SK-N-SH treated with all-trans-retinoic acid at 6 μM for 48 hours (cell line): Measurements from ENCODE around the gene DIPK1A.
A peak's percentile ranks its signal among the peaks of the same experiment; 100 is the strongest.

Experiments
- ATAC-seq: fragments of 200-7000 bp; cut with Tn5 transposase; 3 replicates; pipeline ENCODE4 v1.9.1; 2020; ENCODE audit warnings: mild to moderate bottlenecking, moderate library complexity
- BACH2 ChIP-seq: fragments of 250-450 bp; sonication (Bioruptor Pico); IDR thresholded peaks from 2 replicates; pipeline ENCODE4 v1.9.0; 2021; ENCODE audit warnings: mild to moderate bottlenecking, borderline replicate concordance
- CREB5 ChIP-seq: fragments of 250-450 bp; sonication (Bioruptor Pico); IDR thresholded peaks from 2 replicates; pipeline ENCODE4 v1.5.1; 2020; ENCODE audit warnings: low read depth, mild to moderate bottlenecking, moderate library complexity
- CSDC2 ChIP-seq: fragments of 250-450 bp; sonication (Bioruptor Pico); IDR thresholded peaks from 2 replicates; pipeline ENCODE4 v1.5.0; 2020; ENCODE audit warnings: mild to moderate bottlenecking, moderate library complexity
- ESRRG ChIP-seq: fragments of 250-450 bp; sonication (Bioruptor Pico); IDR thresholded peaks from 2 replicates; pipeline ENCODE4 v1.6.1; 2021; ENCODE audit warnings: mild to moderate bottlenecking
- GLIS3 ChIP-seq: fragments of 250-450 bp; sonication (Bioruptor Pico); IDR thresholded peaks from 2 replicates; pipeline ENCODE4 v1.5.0; 2020; ENCODE audit warnings: mild to moderate bottlenecking, moderate library complexity
- ISL1 ChIP-seq: fragments of 250-450 bp; sonication (Bioruptor Pico); IDR thresholded peaks from 2 replicates; pipeline ENCODE4 v2.1.2; 2022; ENCODE audit warnings: mild to moderate bottlenecking, moderate library complexity
- OSR1 ChIP-seq: fragments of 250-450 bp; sonication (Bioruptor Pico); IDR thresholded peaks from 2 replicates; pipeline ENCODE4 v1.8.0; 2022; ENCODE audit warnings: moderate library complexity, mild to moderate bottlenecking, inconsistent platforms
- PATZ1 ChIP-seq: fragments of 250-450 bp; sonication (Bioruptor Pico); IDR thresholded peaks from 2 replicates; pipeline ENCODE4 v1.8.0; 2020; ENCODE audit warnings: mild to moderate bottlenecking, moderate library complexity, borderline replicate concordance
- POU6F1 ChIP-seq: fragments of 250-450 bp; sonication (Bioruptor Pico); IDR thresholded peaks from 2 replicates; pipeline ENCODE4 v1.8.0; 2021; ENCODE audit warnings: low read depth, mild to moderate bottlenecking, moderate library complexity, borderline replicate concordance
- PPARA ChIP-seq: fragments of 250-450 bp; sonication (Bioruptor Pico); IDR thresholded peaks from 2 replicates; pipeline ENCODE4 v1.5.0; 2020; ENCODE audit warnings: mild to moderate bottlenecking, borderline replicate concordance
- SNAI2 ChIP-seq: fragments of 250-450 bp; sonication (Bioruptor Pico); IDR thresholded peaks from 2 replicates; pipeline ENCODE4 v1.5.0; 2020; ENCODE audit warnings: mild to moderate bottlenecking, moderate library complexity
- TCF4 ChIP-seq: fragments of 250-450 bp; sonication (Bioruptor Pico); IDR thresholded peaks from 2 replicates; pipeline ENCODE4 v1.8.0; 2021; ENCODE audit warnings: mild to moderate bottlenecking, moderate library complexity, borderline replicate concordance
- TOX ChIP-seq: fragments of 250-450 bp; sonication (Bioruptor Pico); IDR thresholded peaks from 2 replicates; pipeline ENCODE4 v1.8.0; 2021; ENCODE audit warnings: mild to moderate bottlenecking, moderate library complexity, borderline replicate concordance
- ZC3H10 ChIP-seq: fragments of 250-450 bp; sonication (Bioruptor Pico); IDR thresholded peaks from 2 replicates; pipeline ENCODE4 v1.5.1; 2021; ENCODE audit warnings: mild to moderate bottlenecking, moderate library complexity
- ZFP3 ChIP-seq: fragments of 250-450 bp; sonication (Bioruptor Pico); IDR thresholded peaks from 2 replicates; pipeline ENCODE4 v1.5.0; 2020; ENCODE audit warnings: mild to moderate bottlenecking, moderate library complexity
- ZFP30 ChIP-seq: fragments of 450-650 bp; formaldehyde crosslinking; IDR thresholded peaks from 2 replicates; pipeline ENCODE4 v1.5.0; 2022; ENCODE audit warnings: mild to moderate bottlenecking, moderate library complexity
- ZNF565 ChIP-seq: fragments of 450-650 bp; formaldehyde crosslinking; conservative IDR thresholded peaks from 2 replicates; pipeline ENCODE4 v1.5.0; 2020; ENCODE audit warnings: low read depth, mild to moderate bottlenecking, moderate library complexity
- TF ChIP-seq, protein P1 (sequence below): fragments of 250-450 bp; sonication (Bioruptor Pico); IDR thresholded peaks from 2 replicates; pipeline ENCODE4 v1.5.1; 2021; ENCODE audit warnings: mild to moderate bottlenecking, moderate library complexity
- TF ChIP-seq, protein P2 (sequence below): fragments of 250-450 bp; sonication (Bioruptor Pico); IDR thresholded peaks from 2 replicates; pipeline ENCODE4 v1.5.0; 2020; ENCODE audit warnings: mild to moderate bottlenecking, moderate library complexity

The DIPK1A gene

DNA sequence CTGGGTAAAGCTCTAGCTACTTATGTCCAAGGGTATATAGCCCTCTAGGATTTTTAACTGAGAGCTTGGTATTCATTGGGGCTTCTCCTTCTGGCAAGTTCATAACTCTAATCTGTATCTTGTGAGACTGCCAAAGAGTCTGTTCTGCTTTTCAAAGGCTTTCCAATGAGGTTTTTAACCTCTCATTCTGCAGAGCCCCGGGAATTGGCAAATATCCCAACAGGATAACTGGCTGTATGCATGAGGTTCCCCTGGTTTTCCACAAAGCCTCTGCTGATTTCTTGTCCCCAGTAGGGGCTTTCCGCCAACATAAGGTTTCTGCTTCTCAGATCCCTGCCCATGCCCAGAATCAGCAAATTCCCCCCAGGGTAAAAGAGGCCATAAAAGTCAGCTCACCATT is 88.5 kb downstream of the DIPK1A start:
- TF ChIP-seq ZC3H10 (CRISPR knock-in tag) = no peak
- TF ChIP-seq, protein P1, sequence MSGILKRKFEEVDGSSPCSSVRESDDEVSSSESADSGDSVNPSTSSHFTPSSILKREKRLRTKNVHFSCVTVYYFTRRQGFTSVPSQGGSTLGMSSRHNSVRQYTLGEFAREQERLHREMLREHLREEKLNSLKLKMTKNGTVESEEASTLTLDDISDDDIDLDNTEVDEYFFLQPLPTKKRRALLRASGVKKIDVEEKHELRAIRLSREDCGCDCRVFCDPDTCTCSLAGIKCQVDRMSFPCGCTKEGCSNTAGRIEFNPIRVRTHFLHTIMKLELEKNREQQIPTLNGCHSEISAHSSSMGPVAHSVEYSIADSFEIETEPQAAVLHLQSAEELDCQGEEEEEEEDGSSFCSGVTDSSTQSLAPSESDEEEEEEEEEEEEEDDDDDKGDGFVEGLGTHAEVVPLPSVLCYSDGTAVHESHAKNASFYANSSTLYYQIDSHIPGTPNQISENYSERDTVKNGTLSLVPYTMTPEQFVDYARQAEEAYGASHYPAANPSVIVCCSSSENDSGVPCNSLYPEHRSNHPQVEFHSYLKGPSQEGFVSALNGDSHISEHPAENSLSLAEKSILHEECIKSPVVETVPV (CRISPR knock-in tag) = no peak
- no peak for TF ChIP-seq ISL1 (CRISPR knock-in tag)
- no peak for TF ChIP-seq ZNF565 (CRISPR knock-in tag)
- TF ChIP-seq TCF4 (CRISPR knock-in tag) = no peak
- TF ChIP-seq GLIS3 (CRISPR knock-in tag) = no peak
- no peak for TF ChIP-seq ZFP3 (CRISPR knock-in tag)
- TF ChIP-seq TOX (CRISPR knock-in tag) = no peak
- TF ChIP-seq CSDC2 (CRISPR knock-in tag) = no peak
- no peak for TF ChIP-seq CREB5 (CRISPR knock-in tag)
- no peak for TF ChIP-seq BACH2 (CRISPR knock-in tag)
- no peak for TF ChIP-seq OSR1
- no peak for TF ChIP-seq ZFP30 (CRISPR knock-in tag)
- no peak for TF ChIP-seq PPARA
- no peak for TF ChIP-seq SNAI2 (CRISPR knock-in tag)
- no peak for ATAC-seq

GRCh38 chr1:92870591-92870990 is 90.7 kb downstream of the DIPK1A start:
- TF ChIP-seq ESRRG (no peak), PATZ1 (CRISPR knock-in tag) (no peak), ZFP3 (CRISPR knock-in tag) (no peak), SNAI2 (CRISPR knock-in tag) (no peak), BACH2 (CRISPR knock-in tag) (no peak), ZFP30 (CRISPR knock-in tag) (no peak), TCF4 (CRISPR knock-in tag) (no peak), GLIS3 (CRISPR knock-in tag) (no peak), ZC3H10 (CRISPR knock-in tag) (no peak), POU6F1 (no peak), TOX (CRISPR knock-in tag) (no peak), ISL1 (CRISPR knock-in tag) (no peak), CREB5 (CRISPR knock-in tag) (no peak)
- TF ChIP-seq, protein P2, sequence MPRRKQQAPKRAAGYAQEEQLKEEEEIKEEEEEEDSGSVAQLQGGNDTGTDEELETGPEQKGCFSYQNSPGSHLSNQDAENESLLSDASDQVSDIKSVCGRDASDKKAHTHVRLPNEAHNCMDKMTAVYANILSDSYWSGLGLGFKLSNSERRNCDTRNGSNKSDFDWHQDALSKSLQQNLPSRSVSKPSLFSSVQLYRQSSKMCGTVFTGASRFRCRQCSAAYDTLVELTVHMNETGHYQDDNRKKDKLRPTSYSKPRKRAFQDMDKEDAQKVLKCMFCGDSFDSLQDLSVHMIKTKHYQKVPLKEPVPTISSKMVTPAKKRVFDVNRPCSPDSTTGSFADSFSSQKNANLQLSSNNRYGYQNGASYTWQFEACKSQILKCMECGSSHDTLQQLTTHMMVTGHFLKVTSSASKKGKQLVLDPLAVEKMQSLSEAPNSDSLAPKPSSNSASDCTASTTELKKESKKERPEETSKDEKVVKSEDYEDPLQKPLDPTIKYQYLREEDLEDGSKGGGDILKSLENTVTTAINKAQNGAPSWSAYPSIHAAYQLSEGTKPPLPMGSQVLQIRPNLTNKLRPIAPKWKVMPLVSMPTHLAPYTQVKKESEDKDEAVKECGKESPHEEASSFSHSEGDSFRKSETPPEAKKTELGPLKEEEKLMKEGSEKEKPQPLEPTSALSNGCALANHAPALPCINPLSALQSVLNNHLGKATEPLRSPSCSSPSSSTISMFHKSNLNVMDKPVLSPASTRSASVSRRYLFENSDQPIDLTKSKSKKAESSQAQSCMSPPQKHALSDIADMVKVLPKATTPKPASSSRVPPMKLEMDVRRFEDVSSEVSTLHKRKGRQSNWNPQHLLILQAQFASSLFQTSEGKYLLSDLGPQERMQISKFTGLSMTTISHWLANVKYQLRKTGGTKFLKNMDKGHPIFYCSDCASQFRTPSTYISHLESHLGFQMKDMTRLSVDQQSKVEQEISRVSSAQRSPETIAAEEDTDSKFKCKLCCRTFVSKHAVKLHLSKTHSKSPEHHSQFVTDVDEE = no peak
- no peak for ATAC-seq

DNA sequence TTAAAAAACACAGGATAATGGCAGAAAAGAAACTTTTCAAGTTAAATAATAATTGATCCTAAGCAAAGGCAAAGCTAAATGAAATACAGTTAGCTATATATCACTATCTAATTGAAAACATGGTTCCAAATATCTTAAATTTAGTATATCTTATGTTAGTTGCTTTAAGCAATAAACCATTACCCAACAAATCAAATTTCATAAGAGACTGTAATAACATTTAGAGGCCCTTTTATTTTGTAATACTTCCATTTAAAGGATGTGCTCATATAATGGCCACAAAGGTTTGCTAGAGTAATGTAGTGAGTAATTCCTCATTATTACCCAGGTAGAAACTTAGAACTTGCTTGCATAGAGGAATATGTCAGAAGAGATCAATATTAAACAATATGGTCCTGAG is 97.1 kb downstream of the DIPK1A start:
- no peak for ATAC-seq
- TF ChIP-seq ISL1 (CRISPR knock-in tag) (peak; percentile 27; the same call in 1 of the 2 replicates), POU6F1 (no peak)
- TF ChIP-seq, all 23 proteins: peak for 1
